Activated CD4-positive, alpha-beta T cell treated with anti-CD3 and anti-CD28 coated beads for 48 hours (primary cell): ENCODE measurements around the gene CAMK2B.

Experiments
- DNase-seq: peaks from one replicate; pipeline ENCODE4 v3.0.0-alpha.2; 2020

Gene CAMK2B

DNA sequence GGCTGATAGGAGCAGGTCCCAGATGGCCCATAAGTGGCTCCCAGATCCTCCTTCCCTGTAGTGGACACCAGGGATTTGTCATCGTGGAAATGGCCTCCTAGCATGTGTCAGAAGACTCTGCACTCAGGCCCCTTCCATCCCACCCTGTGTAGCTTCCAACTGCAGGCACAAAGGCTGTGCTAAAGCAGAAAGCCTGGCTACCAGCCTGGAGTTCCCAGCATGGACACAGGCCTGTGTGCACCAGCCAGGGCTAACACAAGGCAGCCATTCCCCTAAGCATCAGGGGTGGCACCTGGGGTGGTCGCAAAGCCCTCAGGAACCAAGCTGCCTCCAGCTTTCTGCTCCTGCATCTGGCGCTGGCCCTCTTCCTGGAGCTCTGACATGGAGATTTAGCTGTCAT lies 4.5 kb upstream of the CAMK2B start:
- DNase-seq: no peak

GRCh38 chr7:44329081-44329480 lies 3.7 kb upstream of the CAMK2B start:
- no peak for DNase-seq

DNA sequence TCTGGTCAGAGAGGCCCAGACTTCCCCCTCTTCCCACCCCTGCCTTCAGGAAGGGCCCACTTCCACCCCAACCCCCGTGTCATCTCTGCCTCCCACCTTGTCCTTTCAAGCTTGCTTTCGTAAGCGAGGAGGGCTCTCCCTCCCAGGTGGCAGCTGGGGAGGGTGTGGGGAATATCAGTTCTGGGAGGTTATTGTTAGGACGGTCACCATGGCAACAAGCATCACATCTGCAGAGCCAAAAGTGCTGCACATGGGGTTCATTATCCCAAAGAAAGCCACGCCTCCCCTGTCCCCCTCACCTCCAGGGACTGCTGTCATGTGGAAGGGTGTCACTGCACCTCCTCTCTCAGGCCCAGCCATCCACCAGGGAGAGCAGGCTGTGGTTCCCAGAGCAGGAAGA lies 2.6 kb upstream of the CAMK2B start:
- DNase-seq: no peak

- DNase-seq: no peak
Observed at GRCh38 chr7:44326261-44327125, 1.1 kb upstream of the CAMK2B start.

DNA sequence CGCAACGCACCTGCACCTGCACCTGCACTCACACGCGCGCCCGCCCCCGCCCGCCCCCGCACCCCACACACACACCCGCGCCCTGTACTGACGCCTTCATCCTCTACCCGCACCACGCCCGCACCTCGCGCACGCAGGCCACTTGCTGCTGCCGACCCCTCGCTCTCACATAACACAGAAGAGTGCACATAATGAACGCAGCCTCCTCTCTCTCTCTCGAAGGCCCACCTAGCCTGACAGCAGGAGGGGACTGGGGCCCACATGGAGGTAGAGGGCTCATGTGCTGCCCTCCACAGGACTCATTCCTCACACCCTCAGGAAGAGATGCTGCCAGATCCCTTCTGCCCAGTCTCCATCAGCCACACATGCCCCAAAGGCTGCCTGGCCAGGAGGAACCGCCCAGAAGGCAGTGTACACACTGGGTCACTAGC lies 432 bp upstream of the CAMK2B start:
- no peak for DNase-seq

GRCh38 chr7:44324481-44325200 lies 753 bp downstream of the CAMK2B start:
- no peak for DNase-seq

GRCh38 chr7:44324204-44324480 lies 1.3 kb downstream of the CAMK2B start:
- no peak for DNase-seq

DNA sequence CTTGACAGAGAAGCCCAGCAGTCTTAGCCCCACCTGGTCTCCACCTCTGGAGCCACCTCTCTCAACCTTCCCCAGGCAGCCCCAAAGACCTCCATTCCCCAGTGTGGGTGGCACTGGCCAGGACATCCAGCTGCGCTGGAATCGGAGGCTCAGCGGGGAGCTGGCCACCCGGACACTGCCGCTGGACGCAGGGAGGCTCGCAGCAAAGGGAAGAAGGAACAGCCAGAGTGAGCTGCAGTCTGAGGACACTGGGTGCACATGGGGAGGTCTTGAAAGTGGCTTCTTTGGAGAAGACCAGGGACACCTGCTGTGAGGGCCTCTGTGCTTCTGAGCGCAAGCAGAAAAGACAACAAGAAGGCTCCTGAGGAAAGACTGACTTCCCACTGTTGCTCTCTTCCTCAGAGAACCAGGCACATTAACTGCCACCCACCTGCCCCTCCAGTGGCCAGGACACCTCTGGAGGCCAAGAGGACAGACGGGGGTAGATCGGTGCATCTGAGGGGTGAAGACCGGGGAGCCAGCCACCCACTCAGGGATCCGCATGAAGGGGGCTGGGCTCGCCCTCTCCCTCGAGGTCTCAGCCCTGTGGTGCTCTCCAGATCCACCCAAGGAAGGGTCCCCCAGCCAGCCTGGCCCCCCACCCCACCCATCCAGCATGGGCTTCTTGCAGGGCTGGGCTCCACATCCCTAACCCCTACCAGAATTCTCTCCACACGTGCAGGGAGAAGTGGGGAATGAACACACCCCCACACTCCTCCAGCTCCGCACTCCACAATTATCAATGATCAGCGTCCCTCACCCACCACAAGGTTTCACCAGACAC lies 1.8 kb downstream of the CAMK2B start:
- no peak for DNase-seq

- DNase-seq: no peak
Observed at GRCh38 chr7:44322631-44323363, 2.6 kb downstream of the CAMK2B start.

- DNase-seq: no peak
Observed at GRCh38 chr7:44321796-44322195, 3.6 kb downstream of the CAMK2B start.

GRCh38 chr7:44320794-44321371 lies 4.5 kb downstream of the CAMK2B start:
- DNase-seq: no peak

GRCh38 chr7:44320141-44320540 lies 5.3 kb downstream of the CAMK2B start:
- no peak for DNase-seq

DNA sequence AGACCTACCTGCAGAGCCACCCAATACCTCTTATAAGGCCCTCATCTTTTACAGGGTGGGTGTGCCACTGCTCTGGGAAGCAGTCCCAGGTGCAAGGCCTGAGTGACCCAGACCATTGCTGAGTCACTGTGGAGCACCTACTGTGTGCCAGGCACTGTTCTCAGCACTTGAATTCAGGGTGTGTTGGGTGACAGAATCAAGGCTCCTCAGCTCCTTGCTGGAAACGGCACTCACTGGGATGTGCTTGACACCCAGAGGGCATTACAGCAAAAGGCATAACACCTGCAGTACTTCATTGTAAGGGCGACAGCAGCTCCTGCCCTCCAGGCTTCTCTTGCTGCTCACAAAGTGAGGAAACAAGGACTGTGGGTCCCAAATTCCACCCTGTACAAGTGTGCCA lies 7.1 kb downstream of the CAMK2B start:
- DNase-seq: no peak

- DNase-seq: no peak
Observed at GRCh38 chr7:44315301-44315903, 10.0 kb downstream of the CAMK2B start.

DNA sequence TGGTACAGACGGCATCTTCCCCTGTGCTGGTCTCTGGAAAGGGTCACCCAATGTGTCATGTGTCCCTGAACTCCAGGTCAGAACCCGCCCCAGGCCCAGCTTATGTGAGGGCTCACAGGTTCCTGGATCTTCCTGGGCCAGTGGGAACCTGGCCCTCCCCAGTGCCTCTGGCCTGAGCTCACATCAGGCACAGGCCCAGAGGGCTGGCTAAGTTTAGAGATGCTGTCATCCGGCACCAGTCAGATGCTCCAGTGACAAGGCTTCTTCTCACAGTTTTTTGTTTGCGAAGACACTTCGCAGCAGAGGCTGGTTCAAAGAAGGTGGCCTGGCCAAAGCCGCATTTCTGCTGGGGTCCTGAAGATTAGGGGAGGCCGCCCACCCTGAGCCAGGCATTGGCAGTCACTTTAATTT lies 11.8 kb downstream of the CAMK2B start:
- DNase-seq: no peak

DNA sequence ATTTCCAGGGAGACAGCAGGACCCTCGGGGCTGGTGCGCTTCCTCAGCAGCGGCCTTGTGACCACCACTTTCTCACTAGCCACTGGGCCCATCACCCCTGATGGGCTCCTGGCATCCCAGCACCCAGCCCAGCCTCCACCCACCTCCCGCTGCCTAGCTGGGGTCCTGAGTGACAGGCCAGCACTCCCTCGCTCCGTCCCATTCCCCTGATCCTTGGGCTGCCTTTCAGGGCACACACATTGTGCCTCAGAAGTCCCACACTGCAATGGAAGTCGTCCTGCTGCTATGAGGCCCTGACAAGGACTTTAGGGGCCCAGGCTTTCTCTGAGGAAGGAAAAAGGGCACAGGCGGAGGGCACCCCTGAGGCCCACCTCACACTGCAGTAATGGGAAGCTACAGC lies 12.4 kb downstream of the CAMK2B start:
- DNase-seq: no peak

DNA sequence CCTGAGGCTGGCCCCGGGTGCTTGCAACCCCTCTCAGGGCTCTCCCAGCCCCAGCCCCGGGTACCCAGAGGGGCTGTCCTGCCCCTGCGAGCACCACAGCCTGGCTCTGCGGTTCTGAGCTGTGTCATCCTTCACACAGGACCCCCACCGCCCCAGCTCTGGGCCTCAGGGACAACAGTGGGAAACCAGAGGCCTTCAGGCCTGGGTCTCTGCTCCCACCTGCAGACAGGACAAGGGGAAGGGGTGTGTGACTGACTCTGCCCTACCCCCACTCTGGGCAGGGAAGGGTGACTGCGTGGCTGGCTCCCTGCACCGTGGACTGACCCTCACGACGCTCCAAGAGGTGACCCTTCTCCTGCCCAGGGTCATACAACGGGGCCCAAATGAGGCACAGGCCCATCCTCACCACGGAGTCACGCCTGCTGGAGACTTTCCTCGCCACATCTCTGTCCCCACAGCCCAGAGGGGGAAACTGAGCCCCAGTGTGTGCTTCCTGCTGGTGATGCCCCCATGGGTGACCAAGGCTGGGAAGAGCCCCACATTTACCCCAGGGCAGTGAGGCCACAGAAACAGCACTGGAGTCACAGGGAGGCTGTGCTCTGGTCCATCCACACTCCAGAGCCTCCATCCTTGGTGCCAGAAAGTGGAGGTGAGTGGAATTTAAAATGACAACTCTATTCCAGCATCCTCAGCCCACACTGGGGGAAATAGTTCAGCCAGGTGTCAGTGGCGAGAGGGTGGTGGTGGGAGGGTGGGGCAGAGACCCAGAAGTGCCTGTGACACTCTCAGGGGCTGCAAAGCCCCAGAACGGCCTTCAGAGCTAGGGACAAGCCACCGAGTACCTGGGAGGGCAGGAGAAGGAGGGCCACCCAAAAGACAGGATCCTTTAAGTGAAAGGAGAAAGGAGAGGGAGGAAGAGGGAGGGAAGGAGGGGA lies 13.6 kb downstream of the CAMK2B start:
- no peak for DNase-seq

DNA sequence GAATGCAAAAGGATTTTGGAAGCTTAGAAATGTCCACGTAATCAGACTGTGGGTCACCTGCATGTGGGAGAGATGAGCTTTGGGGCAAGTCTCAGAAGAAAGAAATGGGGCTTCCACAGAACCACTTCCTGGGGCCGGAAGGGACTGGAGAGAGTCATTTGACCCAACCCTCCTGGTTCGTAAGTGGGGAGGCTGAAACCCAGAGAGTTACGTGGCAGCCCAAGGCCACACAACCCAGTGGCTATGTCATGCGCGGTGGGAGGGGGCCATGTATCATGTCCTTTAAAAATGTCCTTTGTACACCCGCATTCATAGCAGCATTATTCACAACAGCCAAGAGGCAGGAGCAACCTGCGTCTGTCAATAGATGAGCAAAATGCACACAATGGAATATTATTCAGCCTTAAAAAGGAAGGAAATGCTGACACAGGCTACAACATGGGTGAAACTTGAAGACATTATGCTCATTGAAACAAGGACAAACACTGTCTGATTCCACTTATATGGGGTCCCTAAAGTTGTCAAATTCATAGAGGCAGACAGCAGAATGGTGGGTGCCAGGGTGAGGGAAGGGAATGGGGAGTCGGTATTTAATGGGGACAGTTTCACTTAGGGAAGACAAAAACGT lies 15.1 kb downstream of the CAMK2B start:
- DNase-seq: no peak

- peak; percentile 65 for DNase-seq
Observed at GRCh38 chr7:44309271-44310091, 15.9 kb downstream of the CAMK2B start.
